Large intestine (tissue), 3 donors: Measurements from ENCODE around the gene ZSCAN9. TPM values are rescaled to one million over a fixed set of nuclear protein-coding genes. Genes with fewer than 3 reads are reported as not detected.

Source experiments
- DNase-seq, 2 donors: peaks; one replicate each; pipeline versions ENCODE4 v3.0.0 to v3.0.0-alpha.2; 2013
- H3K27ac ChIP-seq: one replicate; pipeline ENCODE4 v1.5.1; 2013; ENCODE audit warnings: low read length
- H3K27me3 ChIP-seq: 2 replicates; pipeline ENCODE4 v1.6.1; 2013; ENCODE audit warnings: low read length; ENCODE audit not compliant: control insufficient read depth, insufficient read depth
- H3K36me3 ChIP-seq: 2 replicates; pipeline ENCODE4 v1.6.1; 2013; ENCODE audit warnings: low read length; ENCODE audit not compliant: control insufficient read depth, insufficient read depth
- H3K4me1 ChIP-seq: one replicate; pipeline ENCODE4 v1.6.1; 2013; ENCODE audit warnings: low read length; ENCODE audit not compliant: control insufficient read depth, insufficient read depth
- H3K4me3 ChIP-seq: one replicate; pipeline ENCODE4 v1.5.1; 2013; ENCODE audit warnings: low read length
- H3K9me3 ChIP-seq: one replicate; pipeline ENCODE4 v1.6.1; 2013; ENCODE audit warnings: mild to moderate bottlenecking, low read depth, low read length, moderate library complexity; ENCODE audit not compliant: control insufficient read depth
- whole genome bisulfite sequencing: methylation state at CpG from one replicate; pipeline ENCODE4 v1.1.5; 2013; ENCODE audit warnings: low lambda C conversion rate; ENCODE audit not compliant: insufficient coverage; 5-methylcytosine and 5-hydroxymethylcytosine counted together
- polyA plus RNA-seq: library from polyadenylated mRNA; unstranded; fragments of 120-200 nt; gene quantifications from one replicate; pipeline ENCODE4 v1.2.1, GENCODE V29; 2013

Gene ZSCAN9
- polyA plus RNA-seq, 1 donor, result 20.0 TPM

GRCh38 chr6:28266962-28267694, 42.1 kb downstream of the ZSCAN9 start, which contains the start of gene ZSCAN26:
Gene ZSCAN26, plus strand, starts transcription at chr6:28267143. Its CDS starts 4,777 bp downstream, at chr6:28271920.
- Histone ChIP-seq H3K9me3 (no peaks in the 10 kb centered on the region), H3K27ac (peak within 1 kb of the TSS; percentile 85), H3K4me3 (peak within 1 kb of the TSS; percentile 76), H3K27me3 (peaks cover 8% of the 10 kb centered on the region), H3K36me3 (peaks cover 7% of the 10 kb centered on the region), H3K4me1 (peaks cover 3% of the 10 kb centered on the region)
- peak; percentile 86 to 96 for DNase-seq
- WGBS, result 0% methylated on average over 5 of the region's 32 CpGs

GRCh38 chr6:28267695-28268059, 42.6 kb downstream of the ZSCAN9 start:
- peaks cover 3% of the 10 kb centered on the region for H3K4me1 ChIP-seq
- peaks cover 13% of the 10 kb centered on the region for H3K36me3 ChIP-seq
- WGBS, result 0% methylated on average over 1 of the region's 1 CpG
- H3K27me3 ChIP-seq, result peaks cover 3% of the 10 kb centered on the region
- DNase-seq, result no peak
- peak overlapping the region; percentile 76 for H3K4me3 ChIP-seq
- H3K27ac ChIP-seq, result peak overlapping the region; percentile 85
- no peaks in the 10 kb centered on the region for H3K9me3 ChIP-seq

GRCh38 chr6:28269492-28269891, 44.4 kb downstream of the ZSCAN9 start:
- no peak for DNase-seq
- Histone ChIP-seq H3K9me3 (no peaks in the 10 kb centered on the region), H3K27me3 (no peaks in the 10 kb centered on the region), H3K27ac (no peak overlapping the region), H3K4me1 (peaks cover 3% of the 10 kb centered on the region), H3K4me3 (no peak overlapping the region), H3K36me3 (peaks cover 29% of the 10 kb centered on the region)

- peaks cover 54% of the 10 kb centered on the region for H3K36me3 ChIP-seq
Observed at GRCh38 chr6:28274888-28275287, 49.8 kb downstream of the ZSCAN9 start.

GRCh38 chr6:28277746-28278145, 52.7 kb downstream of the ZSCAN9 start:
- Histone ChIP-seq H3K4me1 (no peaks in the 10 kb centered on the region), H3K27me3 (no peaks in the 10 kb centered on the region), H3K9me3 (no peaks in the 10 kb centered on the region), H3K4me3 (no peak overlapping the region), H3K36me3 (peaks cover 40% of the 10 kb centered on the region), H3K27ac (no peak overlapping the region)
- WGBS, result 88% methylated on average over 1 of the region's 3 CpGs
- no peak for DNase-seq

More at GRCh38 chr6:28274888-28275287, 49.8 kb downstream of the ZSCAN9 start:
- H3K27me3 ChIP-seq, result no peaks in the 10 kb centered on the region
- DNase-seq, result no peak
- H3K4me3 ChIP-seq, result no peak overlapping the region
- H3K4me1 ChIP-seq, result no peaks in the 10 kb centered on the region
- H3K9me3 ChIP-seq, result no peaks in the 10 kb centered on the region
- no peak overlapping the region for H3K27ac ChIP-seq

GRCh38 chr6:28280595-28281287, 55.7 kb downstream of the ZSCAN9 start:
- H3K9me3 ChIP-seq, result no peaks in the 10 kb centered on the region
- WGBS, result 40% methylated on average over 2 of the region's 3 CpGs
- no peak overlapping the region for H3K27ac ChIP-seq
- no peaks in the 10 kb centered on the region for H3K27me3 ChIP-seq
- no peak for DNase-seq
- H3K4me3 ChIP-seq, result peak overlapping the region; percentile 52
- H3K4me1 ChIP-seq, result no peaks in the 10 kb centered on the region
- H3K36me3 ChIP-seq, result peaks cover 22% of the 10 kb centered on the region

GRCh38 chr6:28281288-28282064, 56.4 kb downstream of the ZSCAN9 start, which contains the start of gene PGBD1:
Gene PGBD1, plus strand, starts transcription at chr6:28281572. Its CDS starts 2,242 bp downstream, at chr6:28283814.
- Histone ChIP-seq H3K9me3 (no peaks in the 10 kb centered on the region), H3K27ac (no peak within 1 kb of the TSS), H3K27me3 (no peaks in the 10 kb centered on the region), H3K4me1 (no peaks in the 10 kb centered on the region), H3K4me3 (peak within 1 kb of the TSS; percentile 52), H3K36me3 (peaks cover 14% of the 10 kb centered on the region)
- DNase-seq, result peak; percentile 35 to 66
- no CpG with 5 or more reads among the region's 50 CpGs for WGBS

- no CpG with 5 or more reads among the region's 2 CpGs for WGBS
- Histone ChIP-seq H3K27ac (no peak overlapping the region), H3K9me3 (no peaks in the 10 kb centered on the region), H3K4me1 (no peaks in the 10 kb centered on the region), H3K27me3 (no peaks in the 10 kb centered on the region), H3K4me3 (no peak overlapping the region), H3K36me3 (peaks cover 15% of the 10 kb centered on the region)
- no peak for DNase-seq
Observed at GRCh38 chr6:28282926-28283325, 57.9 kb downstream of the ZSCAN9 start.
